Stimulated activated CD4-positive, alpha-beta T cell treated with anti-CD3 and anti-CD28 coated beads, Interleukin-15, amount 100 ng/mL, for 24 hours (primary cell): ENCODE data around the gene WNT16.
"Not testable (repeated sequence)": the region's sequence is repeated elsewhere in the genome, so short reads cannot be mapped to it uniquely, and the experiment has no call there.

Experiments
- DNase-seq: peaks from one replicate; pipeline ENCODE4 v3.0.0-alpha.2; 2020

WNT16 gene

DNA sequence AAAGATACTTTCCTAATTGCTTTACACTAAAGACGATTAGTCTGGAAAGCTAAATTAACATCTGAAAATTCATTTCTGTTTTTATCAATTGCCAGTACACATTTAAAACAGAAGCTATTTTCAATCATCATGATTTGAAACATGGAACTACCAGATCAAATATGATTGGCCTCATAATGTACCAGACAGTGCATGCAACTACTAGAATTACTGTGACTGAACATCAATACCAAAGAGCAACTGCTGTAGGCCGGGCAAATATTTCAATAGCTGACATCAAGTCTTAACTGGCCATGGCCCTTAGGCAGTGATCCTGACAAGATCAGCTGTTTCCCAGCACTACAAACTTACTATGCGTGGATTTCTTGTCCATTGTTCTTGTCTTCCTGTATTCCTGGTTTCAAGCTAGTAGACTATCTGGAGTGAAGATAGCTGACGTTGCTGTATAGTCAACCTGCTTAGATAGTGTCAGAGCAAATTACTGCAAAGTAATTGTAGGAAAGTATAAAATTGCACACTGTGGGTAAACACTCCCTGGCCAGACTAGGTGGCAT lies 21.7 kb upstream of the WNT16 start:
- no peak for DNase-seq

DNA sequence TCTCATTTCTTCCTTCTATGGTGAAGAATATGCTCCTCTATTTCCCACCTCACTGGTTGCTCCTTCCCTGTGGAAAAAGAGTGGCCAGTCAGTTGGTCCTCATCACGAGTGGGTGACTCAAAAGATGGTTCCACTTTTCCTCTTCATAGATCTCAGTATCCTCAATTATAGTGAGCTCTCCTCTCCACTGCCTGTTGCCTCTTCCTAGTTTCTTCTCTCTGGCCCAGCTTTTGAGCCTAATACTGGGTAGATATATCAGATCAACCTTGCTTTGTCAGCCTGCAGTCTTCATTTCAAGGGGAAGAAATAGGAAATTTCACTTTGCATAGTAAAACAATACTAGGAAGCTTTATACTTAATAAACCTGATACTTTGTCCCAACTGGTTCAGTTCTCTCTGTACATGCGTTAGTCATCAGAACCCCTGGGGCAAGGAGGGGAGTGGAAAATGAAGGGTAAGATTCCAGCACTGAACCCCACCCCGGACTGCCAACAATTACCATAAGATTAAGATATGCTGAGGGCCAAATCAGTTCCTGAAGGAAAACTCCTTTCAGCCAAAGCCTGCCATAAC lies 15.5 kb upstream of the WNT16 start:
- DNase-seq, result no peak

- no peak for DNase-seq
Observed at GRCh38 chr7:121313793-121314676, 14.8 kb upstream of the WNT16 start.

DNA sequence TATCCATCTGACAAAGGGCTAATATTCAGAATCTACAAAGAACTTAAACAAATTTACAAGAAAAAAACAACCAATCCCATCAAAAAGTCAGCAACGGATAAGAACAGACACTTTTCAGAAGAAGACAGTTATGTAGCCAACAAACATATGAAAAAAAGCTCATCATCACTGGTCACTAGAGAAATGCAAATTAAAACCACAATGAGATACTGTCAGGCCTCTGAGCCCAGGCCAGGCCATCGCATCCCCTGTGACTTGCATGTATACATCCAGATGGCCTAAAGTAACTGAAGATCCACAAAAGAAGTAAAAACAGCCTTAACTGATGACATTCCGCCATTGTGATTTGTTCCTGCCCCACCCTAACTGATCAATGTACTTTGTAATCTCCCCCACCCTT lies 13.6 kb upstream of the WNT16 start:
- DNase-seq, result not testable (repeated sequence)

GRCh38 chr7:121322460-121322859 lies 6.3 kb upstream of the WNT16 start:
- no peak for DNase-seq

- DNase-seq, result no peak
Observed at GRCh38 chr7:121323515-121324302, 5.1 kb upstream of the WNT16 start.

DNA sequence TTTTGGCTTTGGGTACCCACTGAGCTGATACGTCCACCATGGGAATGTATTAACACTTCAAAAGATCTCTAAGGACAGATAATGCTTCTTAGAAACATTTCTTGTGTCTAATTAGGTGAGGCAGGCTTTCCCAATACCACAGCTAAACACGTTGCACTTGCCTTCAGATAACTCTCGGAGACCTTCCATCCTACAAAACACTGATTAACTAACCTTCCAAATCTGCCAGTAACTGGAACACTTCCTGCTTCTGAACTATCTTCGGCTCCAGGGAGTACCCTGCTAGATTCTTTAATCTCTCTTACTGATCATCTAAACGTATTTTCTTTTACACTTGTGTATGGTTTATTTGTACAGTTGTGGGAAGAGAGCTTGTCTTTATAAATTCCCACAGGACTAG lies 1.1 kb upstream of the WNT16 start:
- DNase-seq, result no peak

- peak; percentile 52 for DNase-seq
Observed at GRCh38 chr7:121329191-121330052, 622 bp downstream of the WNT16 start.

GRCh38 chr7:121330053-121330833 lies 1.4 kb downstream of the WNT16 start:
- peak; percentile 8 for DNase-seq

DNA sequence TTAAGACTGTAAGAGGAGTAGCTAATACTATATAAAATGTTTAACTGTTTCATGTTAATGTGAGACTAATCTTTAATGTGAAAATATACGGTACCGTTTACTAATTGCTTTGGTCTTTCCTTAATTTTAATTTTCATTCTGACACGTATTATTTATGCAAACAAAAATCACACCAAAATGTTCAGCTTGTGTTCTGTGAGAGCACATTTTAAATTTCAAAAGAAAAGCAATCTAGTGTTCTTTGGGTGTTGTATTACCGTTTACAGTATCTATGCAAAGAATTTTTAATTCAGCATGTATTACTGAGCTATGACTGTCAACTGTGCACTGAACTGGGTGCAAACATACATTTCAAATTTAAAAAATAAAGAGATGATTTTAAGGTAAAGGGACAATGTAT lies 2.2 kb downstream of the WNT16 start:
- DNase-seq, result no peak

DNA sequence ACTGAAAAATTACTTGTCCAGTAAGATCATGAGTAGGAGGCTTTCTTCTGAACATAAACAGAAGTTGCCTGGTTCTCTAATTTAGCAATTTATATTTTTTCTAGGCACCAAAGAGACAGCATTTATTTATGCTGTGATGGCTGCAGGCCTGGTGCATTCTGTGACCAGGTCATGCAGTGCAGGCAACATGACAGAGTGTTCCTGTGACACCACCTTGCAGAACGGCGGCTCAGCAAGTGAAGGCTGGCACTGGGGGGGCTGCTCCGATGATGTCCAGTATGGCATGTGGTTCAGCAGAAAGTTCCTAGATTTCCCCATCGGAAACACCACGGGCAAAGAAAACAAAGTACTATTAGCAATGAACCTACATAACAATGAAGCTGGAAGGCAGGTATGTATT lies 2.8 kb downstream of the WNT16 start:
- DNase-seq, result no peak

DNA sequence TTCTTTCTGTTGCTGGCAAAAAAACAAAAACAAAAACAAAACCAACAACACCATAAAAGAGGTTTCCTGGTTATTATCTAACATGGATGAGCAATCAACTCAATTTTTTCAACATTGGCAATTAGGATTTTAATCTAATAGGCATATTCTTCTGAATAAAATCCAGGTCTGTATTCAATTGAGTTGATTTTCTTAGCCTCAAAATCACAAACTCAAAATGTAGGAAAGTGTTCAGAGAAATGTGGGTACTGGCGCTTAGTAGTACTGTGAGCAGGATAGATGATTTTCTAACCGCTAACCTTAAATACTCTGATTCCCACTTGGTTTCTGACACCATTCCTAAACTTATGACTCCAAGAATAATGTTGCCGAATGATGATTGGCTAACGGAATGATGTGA lies 5.6 kb downstream of the WNT16 start:
- no peak for DNase-seq

DNA sequence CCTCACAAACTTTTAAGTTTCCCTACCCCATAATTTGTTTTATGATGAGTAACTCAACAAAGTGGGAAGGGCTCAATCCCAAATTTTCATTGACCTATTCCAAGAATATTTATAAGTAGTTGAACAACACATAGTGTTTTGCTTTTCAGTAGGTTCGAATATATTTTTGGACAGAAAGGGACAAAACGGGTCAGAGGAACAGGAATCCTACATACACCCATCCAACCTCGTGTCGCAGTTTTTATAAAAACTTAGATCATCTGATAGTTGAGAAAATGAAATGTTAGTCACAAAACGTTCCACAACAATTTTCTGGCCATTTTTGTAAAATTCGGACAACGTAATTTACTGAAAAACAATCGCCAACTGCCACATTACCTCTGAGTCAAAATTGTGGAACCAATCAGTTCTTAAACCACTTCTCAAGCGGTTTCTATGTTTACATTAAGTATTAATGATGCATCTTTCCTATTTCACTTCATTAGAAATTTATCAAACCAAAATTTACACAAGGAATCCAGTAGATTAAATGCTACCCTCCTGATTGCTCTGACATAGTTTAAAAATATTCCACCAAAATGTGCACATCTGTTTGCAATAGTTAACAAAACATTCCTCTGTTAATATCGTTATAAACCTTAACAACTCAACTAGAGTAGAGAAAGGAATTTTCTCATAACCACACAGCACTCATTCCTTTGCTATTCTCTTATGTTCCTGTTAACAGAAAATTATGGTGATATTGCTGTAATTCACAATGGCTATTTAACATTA lies 6.3 kb downstream of the WNT16 start:
- DNase-seq, result no peak

DNA sequence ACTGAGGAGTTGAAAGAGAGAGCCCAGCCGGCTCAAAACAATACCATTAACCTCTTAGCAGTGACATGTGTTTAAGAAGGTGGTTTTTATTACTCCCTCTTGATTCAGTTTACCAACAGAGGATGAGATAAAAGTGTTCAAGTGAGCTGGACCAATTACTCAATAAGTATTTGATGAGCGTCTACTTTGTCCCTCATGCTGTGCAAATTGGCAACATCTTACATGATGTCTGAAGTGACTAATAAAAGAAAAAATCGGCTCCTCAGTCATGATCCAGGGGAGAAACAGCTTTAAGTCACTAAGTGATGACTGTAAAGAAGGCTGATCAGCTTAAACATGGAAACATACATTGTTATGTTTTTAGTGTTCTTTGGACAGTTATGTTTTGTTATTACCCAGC lies 7.8 kb downstream of the WNT16 start:
- DNase-seq, result no peak

DNA sequence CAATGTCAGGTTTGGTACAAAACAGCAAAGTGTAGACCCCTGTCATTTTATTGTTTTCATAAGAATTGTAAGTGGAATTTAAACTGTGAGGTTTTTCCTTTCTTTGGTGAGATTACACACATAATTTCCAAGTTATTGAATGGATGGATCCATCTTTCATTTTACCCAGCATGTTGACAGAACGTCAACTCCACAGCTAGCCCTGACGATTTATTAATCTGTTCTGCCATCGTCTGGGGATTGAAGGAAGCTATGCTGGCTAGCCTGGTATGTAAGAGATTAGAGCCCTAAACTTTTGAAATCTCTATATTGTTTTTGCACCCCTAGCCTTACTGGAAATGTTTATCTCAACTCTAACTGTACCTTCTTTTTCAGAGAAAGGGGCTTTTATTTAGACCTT lies 8.6 kb downstream of the WNT16 start:
- DNase-seq, result no peak

- no peak for DNase-seq
Observed at GRCh38 chr7:121339082-121339481, 10.3 kb downstream of the WNT16 start.

- no peak for DNase-seq
Observed at GRCh38 chr7:121341933-121342332, 13.1 kb downstream of the WNT16 start.

GRCh38 chr7:121342631-121343030 lies 13.8 kb downstream of the WNT16 start:
- DNase-seq, result no peak

GRCh38 chr7:121343302-121343701 lies 14.5 kb downstream of the WNT16 start:
- no peak for DNase-seq

DNA sequence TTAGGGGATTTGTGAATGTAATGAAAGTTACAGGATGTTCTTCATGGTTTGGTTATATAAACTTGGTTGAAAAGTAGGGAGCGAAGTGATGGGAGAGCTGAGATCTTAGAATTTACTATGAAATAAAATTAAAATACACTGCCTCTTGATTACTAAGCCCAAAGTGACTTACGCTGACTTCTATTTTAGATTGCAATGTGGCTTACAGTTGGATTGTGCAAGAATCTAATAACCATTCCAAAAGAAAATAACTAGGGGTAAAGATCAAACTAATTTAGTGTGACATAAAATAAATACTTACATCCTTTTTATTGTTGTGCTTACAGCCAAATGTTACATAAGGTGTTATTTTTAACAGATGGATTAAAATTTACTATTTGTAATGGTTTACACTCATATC lies 15.3 kb downstream of the WNT16 start:
- DNase-seq, result no peak

GRCh38 chr7:121344497-121344896 lies 15.7 kb downstream of the WNT16 start:
- DNase-seq, result no peak
